Hepatocyte (in vitro differentiated cells): ENCODE measurements around the gene POU3F3. TPM values are rescaled to one million over a fixed set of nuclear protein-coding genes. Genes with fewer than 3 reads are reported as not detected.

Experiments used
- DNase-seq: peaks from one replicate; pipeline ENCODE4 v3.0.0-alpha.2; 2016; ENCODE audit warnings: low spot score
- H2AFZ ChIP-seq: fragments of 200-600 bp; sonication (generic); 2 replicates; pipeline ENCODE4 v1.6.0; 2016; ENCODE audit warnings: antibody characterized with exemption, mild to moderate bottlenecking
- H3K27ac ChIP-seq: fragments of 200-600 bp; sonication (generic); 2 replicates; pipeline ENCODE4 v1.5.1; 2016; ENCODE audit warnings: mild to moderate bottlenecking
- H3K27me3 ChIP-seq: fragments of 200-600 bp; sonication (generic); 2 replicates; pipeline ENCODE4 v1.6.1; 2016
- H3K36me3 ChIP-seq: fragments of 200-600 bp; sonication (generic); replicated peaks from 2 replicates; pipeline ENCODE4 v1.5.1; 2016; ENCODE audit warnings: low read depth; ENCODE audit not compliant: insufficient read depth
- H3K4me1 ChIP-seq: fragments of 200-600 bp; sonication (generic); 2 replicates; pipeline ENCODE4 v1.5.1; 2016; ENCODE audit warnings: mild to moderate bottlenecking, moderate library complexity; ENCODE audit not compliant: insufficient read depth
- H3K4me2 ChIP-seq: fragments of 200-600 bp; sonication (generic); 2 replicates; pipeline ENCODE4 v1.6.0; 2016
- H3K4me3 ChIP-seq: fragments of 200-600 bp; sonication (generic); 2 replicates; pipeline ENCODE4 v1.5.1; 2016; ENCODE audit warnings: mild to moderate bottlenecking
- H3K79me2 ChIP-seq: fragments of 200-600 bp; sonication (generic); 2 replicates; pipeline ENCODE4 v1.6.0; 2017; ENCODE audit warnings: mild to moderate bottlenecking
- H3K9me2 ChIP-seq: fragments of 200-600 bp; sonication (generic); replicated peaks from 2 replicates; pipeline ENCODE4 v1.6.0; 2017; ENCODE audit warnings: mild to moderate bottlenecking; ENCODE audit not compliant: insufficient read depth
- H3K9me3 ChIP-seq: fragments of 200-600 bp; sonication (generic); 2 replicates; pipeline ENCODE4 v1.5.1; 2016; ENCODE audit warnings: low read depth, mild to moderate bottlenecking
- H4K20me1 ChIP-seq: fragments of 200-600 bp; sonication (generic); 2 replicates; pipeline ENCODE4 v1.6.0; 2016; ENCODE audit warnings: mild to moderate bottlenecking; ENCODE audit not compliant: insufficient read depth, poor library complexity, severe bottlenecking
- CTCF ChIP-seq: fragments of 200-600 bp; sonication (generic); IDR thresholded peaks from 2 replicates; pipeline ENCODE4 v1.5.1; 2016; ENCODE audit warnings: antibody characterized with exemption, mild to moderate bottlenecking; ENCODE audit not compliant: poor library complexity
- EZH2 ChIP-seq: fragments of 200-600 bp; sonication (generic); IDR thresholded peaks from 2 replicates; pipeline ENCODE4 v1.6.1; 2016; ENCODE audit warnings: antibody characterized with exemption, mild to moderate bottlenecking, borderline replicate concordance
- EZH2phosphoT487 ChIP-seq: fragments of 200-600 bp; sonication (generic); IDR thresholded peaks from one replicate; pipeline ENCODE4 v1.6.1; 2018; ENCODE audit warnings: antibody characterized with exemption, mild to moderate bottlenecking, low read depth, moderate library complexity; ENCODE audit not compliant: unreplicated experiment, severe bottlenecking
- WGBS: methylation state at CpG from one replicate; pipeline ENCODE4 v1.1.6; 2016; ENCODE audit warnings: low lambda C conversion rate; ENCODE audit errors: missing lambda C conversion rate; 5-methylcytosine and 5-hydroxymethylcytosine counted together
- polyA plus RNA-seq: library from polyadenylated mRNA; unstranded; fragments of >200 nt; fragmentation: Nextera tagmentation; extraction: Ambion mirVana; gene quantifications from 2 replicates; pipeline ENCODE4 v1.2.1, GENCODE V29; 2016
- total RNA-seq: library from RNA; depleted of rRNA; stranded (reverse); fragments of >200 nt; gene quantifications from 2 replicates; pipeline ENCODE4 v1.2.3, GENCODE V29; 2014

Gene POU3F3
- total and polyA plus RNA-seq, 2 experiments from 2014 or later = not detected

DNA sequence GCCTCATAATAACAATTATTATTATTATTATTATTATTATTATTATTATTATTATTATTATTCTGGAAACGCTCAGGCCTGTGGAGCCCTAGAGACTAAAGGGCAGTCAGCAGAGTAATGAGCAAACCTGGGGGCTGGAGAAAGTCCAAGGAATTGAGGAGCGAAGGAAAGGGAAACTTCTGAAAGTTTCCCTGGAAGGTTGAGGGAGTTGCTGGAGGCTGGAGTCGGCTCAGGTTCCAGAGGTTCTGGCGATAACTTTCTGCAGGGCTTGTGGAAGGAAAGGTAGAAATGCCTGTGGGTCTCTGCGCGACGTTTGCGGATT, 9.2 kb downstream of the POU3F3 start:
- Histone ChIP-seq H3K9me3 (no peaks in the 10 kb centered on the region), H3K4me1 (peaks cover 6% of the 10 kb centered on the region), H3K4me2 (no peak overlapping the region), H3K4me3 (no peak overlapping the region), H3K79me2 (no peaks in the 10 kb centered on the region), H3K36me3 (no peaks in the 10 kb centered on the region), H3K9me2 (no peaks in the 10 kb centered on the region), H4K20me1 (no peaks in the 10 kb centered on the region), H3K27ac (no peak overlapping the region), H3K27me3 (peaks cover 99% of the 10 kb centered on the region), H2AFZ (no peak overlapping the region)
- TF ChIP-seq CTCF (no peak), EZH2phosphoT487 (peak; percentile 28)
- no peak for DNase-seq
- 7% methylated on average over 8 of the region's 8 CpGs for WGBS

GRCh38 chr2:104863468-104864279, 9.8 kb downstream of the POU3F3 start:
- Histone ChIP-seq H3K9me2 (no peaks in the 10 kb centered on the region), H3K79me2 (no peaks in the 10 kb centered on the region), H2AFZ (no peak overlapping the region), H3K9me3 (no peaks in the 10 kb centered on the region), H3K4me3 (no peak overlapping the region), H3K4me1 (peaks cover 6% of the 10 kb centered on the region), H3K36me3 (no peaks in the 10 kb centered on the region), H3K4me2 (peak overlapping the region; percentile 54), H3K27ac (no peak overlapping the region), H3K27me3 (peaks cover 99% of the 10 kb centered on the region), H4K20me1 (no peaks in the 10 kb centered on the region)
- 3% methylated on average over 60 of the region's 60 CpGs for WGBS
- DNase-seq = no peak
- TF ChIP-seq EZH2 (peak; percentile 99), CTCF (no peak), EZH2phosphoT487 (no peak)

DNA sequence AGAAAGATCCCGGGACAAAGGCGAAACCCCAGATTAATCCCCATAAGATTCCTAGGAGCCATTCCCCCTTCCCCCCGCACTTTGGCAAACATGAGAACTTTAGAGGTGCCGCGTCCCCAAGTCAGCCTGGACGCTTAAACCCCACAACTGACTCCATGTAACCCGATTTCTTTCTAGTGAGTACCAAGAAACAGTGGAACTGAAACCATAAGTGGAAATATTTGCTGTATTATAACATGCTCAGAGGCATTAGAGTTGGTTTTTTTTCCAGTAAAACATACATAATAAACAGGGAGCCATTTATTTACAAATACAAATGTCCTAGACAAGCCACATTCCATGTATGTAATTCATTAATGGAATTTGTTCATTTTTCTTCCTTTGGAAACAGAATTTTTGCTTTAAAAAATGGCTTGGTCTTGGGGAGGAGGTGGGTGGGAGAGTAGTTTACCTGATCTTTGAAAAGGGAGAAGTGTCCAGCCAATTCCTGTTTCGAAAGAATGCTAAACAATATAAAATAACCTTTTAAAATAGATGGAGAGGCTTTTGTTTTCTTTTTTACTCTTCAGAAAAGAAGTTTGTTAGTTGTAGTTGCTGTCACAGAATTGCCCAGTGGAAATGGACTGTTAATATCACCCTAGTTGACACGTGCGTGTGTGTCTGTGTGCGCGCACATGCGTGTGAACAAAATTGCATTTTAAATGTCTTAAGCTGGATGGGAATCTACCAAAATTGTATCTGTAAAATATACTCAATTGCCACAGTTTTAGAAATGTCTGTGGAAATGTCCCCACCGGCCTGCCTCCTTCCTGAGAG, 10.6 kb downstream of the POU3F3 start:
- Histone ChIP-seq H4K20me1 (no peaks in the 10 kb centered on the region), H3K4me3 (no peak overlapping the region), H3K4me1 (peaks cover 6% of the 10 kb centered on the region), H3K27ac (no peak overlapping the region), H3K4me2 (no peak overlapping the region), H2AFZ (no peak overlapping the region), H3K9me2 (no peaks in the 10 kb centered on the region), H3K79me2 (no peaks in the 10 kb centered on the region), H3K9me3 (no peaks in the 10 kb centered on the region), H3K36me3 (no peaks in the 10 kb centered on the region), H3K27me3 (peaks cover 99% of the 10 kb centered on the region)
- WGBS = 14% methylated on average over 14 of the region's 14 CpGs
- no peak for DNase-seq
- no peak for TF ChIP-seq CTCF
- peak; percentile 10 for TF ChIP-seq EZH2
- peak; percentile 45 for TF ChIP-seq EZH2phosphoT487
